GM10266 (cell line): ENCODE measurements around the gene ZNF793.
A peak's percentile ranks its signal among the peaks of the same experiment; 100 is the strongest.

Source experiments
- DNase-seq: peaks from one replicate; pipeline ENCODE4 v3.0.0; 2012; ENCODE audit errors: extremely low spot score
- CTCF ChIP-seq: IDR thresholded peaks from 2 replicates; pipeline ENCODE4 v1.5.1; 2012; ENCODE audit warnings: mild to moderate bottlenecking, low read depth; ENCODE audit not compliant: control insufficient read depth, insufficient read depth; ENCODE audit errors: missing control alignments

The ZNF793 gene

GRCh38 chr19:37506387-37507166 is at the start of gene ZNF793:
TSS of gene ZNF793 (plus strand) at chr19:37506939. CDS start at chr19:37523440, 16,501 bp downstream.
- no peak for TF ChIP-seq CTCF
- DNase-seq: peak; percentile 44

GRCh38 chr19:37466277-37466797 is 40.4 kb upstream of the ZNF793 start:
- no peak for DNase-seq
- no peak for TF ChIP-seq CTCF

- no peak for TF ChIP-seq CTCF
Measured at GRCh38 chr19:37466798-37467607, 39.7 kb upstream of the ZNF793 start, which contains the start of gene ZNF569. TSS of gene ZNF569 (minus strand) at chr19:37467444. CDS start at chr19:37444921, 22,523 bp downstream.

GRCh38 chr19:37467608-37468090 is 39.1 kb upstream of the ZNF793 start:
- no peak for TF ChIP-seq CTCF
- DNase-seq: no peak

More at GRCh38 chr19:37466798-37467607, 39.7 kb upstream of the ZNF793 start, which contains the start of gene ZNF569:
- peak; percentile 80 for DNase-seq

GRCh38 chr19:37468961-37469777 is 37.6 kb upstream of the ZNF793 start, which contains the start of gene ZNF570:
TSS of gene ZNF570 (plus strand) at chr19:37469356. CDS start at chr19:37470355, 999 bp downstream.
- peak; percentile 72 for DNase-seq
- TF ChIP-seq CTCF: no peak

- no peak for DNase-seq
Measured at GRCh38 chr19:37470216-37470615, 36.5 kb upstream of the ZNF793 start.

More at GRCh38 chr19:37470216-37470615, 36.5 kb upstream of the ZNF793 start:
- TF ChIP-seq CTCF: no peak
